Sigmoid colon (tissue), 7 donors: Measurements from ENCODE around the gene COA5. TPM values are rescaled to one million over a fixed set of nuclear protein-coding genes. Genes with fewer than 3 reads are reported as not detected.

Experiments
- DNase-seq: peaks from one replicate; pipeline ENCODE4 v3.0.0-alpha.2; 2019
- H3K27ac ChIP-seq, 4 donors: fragments of 200-600 bp; sonication (generic); one replicate each; pipeline ENCODE4 v1.5.1; 2016 to 2019; ENCODE audit warnings: mild to moderate bottlenecking in 1 of 4
- H3K27me3 ChIP-seq, 3 donors: fragments of 200-600 bp; sonication (generic); one replicate each; pipeline ENCODE4 v1.5.1; 2019; ENCODE audit warnings: mild to moderate bottlenecking in 1 of 3
- H3K36me3 ChIP-seq, 4 donors: fragments of 200-600 bp; sonication (generic); one replicate each; pipeline ENCODE4 v1.5.1; 2016 to 2019
- H3K4me1 ChIP-seq, 4 donors: fragments of 200-600 bp; sonication (generic); one replicate each; pipeline ENCODE4 v1.5.1; 2017 to 2019
- H3K4me3 ChIP-seq, 4 donors: fragments of 200-600 bp; sonication (generic); one replicate each; pipeline ENCODE4 v1.5.1; 2017 to 2019; ENCODE audit warnings: mild to moderate bottlenecking in 2 of 4, moderate library complexity in 1 of 4
- H3K9me3 ChIP-seq, 4 donors: fragments of 200-600 bp in 3 of 4; sonication (generic) in 3 of 4; one replicate each; pipeline versions ENCODE4 v1.5.1 to v1.6.1; 2013 to 2019
- CTCF ChIP-seq, 4 experiments: fragments of 450-650 bp in 3 of 4; fragments of 200-600 bp in 1 of 4; IDR thresholded peaks; one replicate each; pipeline ENCODE4 v1.5.1; 2016 to 2019; ENCODE audit warnings: antibody characterized with exemption in 4 of 4, mild to moderate bottlenecking in 3 of 4, moderate library complexity in 2 of 4
- EP300 ChIP-seq, 4 donors: sonication (generic); formaldehyde crosslinking; IDR thresholded peaks; one replicate each; pipeline ENCODE4 v1.6.1; 2017; ENCODE audit warnings: antibody characterized with exemption in 4 of 4
- POLR2A ChIP-seq, 2 donors: fragments of 450-650 bp; IDR thresholded peaks; one replicate each; pipeline ENCODE4 v1.6.1; 2016; ENCODE audit warnings: antibody characterized with exemption in 2 of 2, mild to moderate bottlenecking in 2 of 2, moderate library complexity in 2 of 2
- POLR2AphosphoS5 ChIP-seq, 4 donors: sonication (generic); formaldehyde crosslinking; IDR thresholded peaks; one replicate each; pipeline ENCODE4 v1.6.1; 2017; ENCODE audit warnings: antibody characterized with exemption in 4 of 4
- WGBS, 2 donors: extraction: QIAGEN DNeasy Blood & Tissue Kit; methylation state at CpG; one replicate each; pipeline ENCODE4 v1.1.7; 2013; 5-methylcytosine and 5-hydroxymethylcytosine counted together
- intact Hi-C: fragments of 100-400 bp; cut with DNase I; formaldehyde crosslinking; loops from one replicate; pipeline ENCODE4 v1.15.1; 2023
- polyA plus RNA-seq, 3 donors: library from polyadenylated mRNA; stranded (reverse); fragments of 200-250 nt; gene quantifications; one replicate each; pipeline ENCODE4 v1.2.3, GENCODE V29; 2013
- total RNA-seq, 4 donors: library from RNA; depleted of rRNA; stranded (reverse); fragments of >200 nt; gene quantifications; one replicate each; pipeline ENCODE4 v1.1.0, GENCODE V29; 2016
- donor health status: healthy with polysubstance abuse.
- donor health status: Bipolar disorder and iron deficiency.
- donor health status: healthy.

Gene COA5
- total and polyA plus RNA-seq, 7 donors: 28.3 to 53.8 (median 38.8) TPM

GRCh38 chr2:98572676-98573075 lies 35.6 kb downstream of the COA5 start:
- 92 to 94% methylated on average over 15 of the region's 15 CpGs for WGBS, 2 donors
- H3K4me1 ChIP-seq: no peaks in the 10 kb centered on the region
- peaks cover 26 to 97% (median 53%) of the 10 kb centered on the region in 4 donors for H3K36me3 ChIP-seq
- intact Hi-C loops: no loop called here
- no peaks in the 10 kb centered on the region for H3K27me3 ChIP-seq
- DNase-seq: no peak
- no peak for TF ChIP-seq CTCF (IDR thresholded peaks at IDR 0.05)
- TF ChIP-seq EP300 (IDR thresholded peaks at IDR 0.05): no peak
- no peak for TF ChIP-seq POLR2A (IDR thresholded peaks at IDR 0.05)
- no peak for TF ChIP-seq POLR2AphosphoS5 (IDR thresholded peaks at IDR 0.05)
- H3K27ac ChIP-seq: no peak overlapping the region
- H3K4me3 ChIP-seq: no peak overlapping the region
- no peaks in the 10 kb centered on the region for H3K9me3 ChIP-seq

- TF ChIP-seq EP300 (IDR thresholded peaks at IDR 0.05) (no peak), POLR2AphosphoS5 (IDR thresholded peaks at IDR 0.05) (no peak), POLR2A (IDR thresholded peaks at IDR 0.05) (no peak), CTCF (IDR thresholded peaks at IDR 0.05) (no peak)
- no peak for DNase-seq
- no peak overlapping the region for H3K27ac ChIP-seq
- WGBS, 2 donors: 87 to 88% methylated on average over 5 of the region's 5 CpGs
- no peaks in the 10 kb centered on the region for H3K9me3 ChIP-seq
- H3K27me3 ChIP-seq: no peaks in the 10 kb centered on the region
- intact Hi-C loops: no loop called here
- no peaks in the 10 kb centered on the region for H3K4me1 ChIP-seq
- peaks cover 26 to 97% (median 51%) of the 10 kb centered on the region in 4 donors for H3K36me3 ChIP-seq
- H3K4me3 ChIP-seq: no peak overlapping the region
Measured at GRCh38 chr2:98572211-98572610, 36.1 kb downstream of the COA5 start.

- Histone ChIP-seq H3K27ac (no peak overlapping the region), H3K4me3 (no peak overlapping the region), H3K9me3 (no peaks in the 10 kb centered on the region), H3K4me1 (no peaks in the 10 kb centered on the region), H3K27me3 (no peaks in the 10 kb centered on the region), H3K36me3 (peaks cover 26 to 97% (median 50%) of the 10 kb centered on the region in 4 donors)
- intact Hi-C loops: no loop called here
- no peak for TF ChIP-seq CTCF (IDR thresholded peaks at IDR 0.05)
- TF ChIP-seq POLR2AphosphoS5 (IDR thresholded peaks at IDR 0.05): no peak
- no peak for TF ChIP-seq POLR2A (IDR thresholded peaks at IDR 0.05)
- no peak for TF ChIP-seq EP300 (IDR thresholded peaks at IDR 0.05)
- WGBS, 2 donors: 88 to 94% methylated on average over 9 of the region's 9 CpGs
- no peak for DNase-seq
Measured at GRCh38 chr2:98571796-98572195, 36.5 kb downstream of the COA5 start.

GRCh38 chr2:98571121-98571701 lies 37.1 kb downstream of the COA5 start:
- TF ChIP-seq POLR2A (IDR thresholded peaks at IDR 0.05) (no peak), CTCF (IDR thresholded peaks at IDR 0.05) (no peak), POLR2AphosphoS5 (IDR thresholded peaks at IDR 0.05) (no peak), EP300 (IDR thresholded peaks at IDR 0.05) (no peak)
- intact Hi-C loops: no loop called here
- H3K9me3 ChIP-seq: no peaks in the 10 kb centered on the region
- H3K4me3 ChIP-seq: no peak overlapping the region
- no peak overlapping the region for H3K27ac ChIP-seq
- no peaks in the 10 kb centered on the region for H3K27me3 ChIP-seq
- DNase-seq: no peak
- 91 to 93% methylated on average over 13 of the region's 13 CpGs for WGBS, 2 donors
- H3K36me3 ChIP-seq: peaks cover 26 to 97% (median 55%) of the 10 kb centered on the region in 4 donors
- H3K4me1 ChIP-seq: no peaks in the 10 kb centered on the region

- 92 to 97% methylated on average over 5 of the region's 5 CpGs for WGBS, 2 donors
- H3K36me3 ChIP-seq: peaks cover 35 to 97% (median 60%) of the 10 kb centered on the region in 4 donors
Measured at GRCh38 chr2:98570356-98570755, 38.0 kb downstream of the COA5 start.

More at GRCh38 chr2:98570356-98570755, 38.0 kb downstream of the COA5 start:
- no peaks in the 10 kb centered on the region for H3K9me3 ChIP-seq
- DNase-seq: peak; percentile 32
- intact Hi-C loops: no loop called here
- no peaks in the 10 kb centered on the region for H3K4me1 ChIP-seq
- no peak for TF ChIP-seq POLR2AphosphoS5 (IDR thresholded peaks at IDR 0.05)
- no peak for TF ChIP-seq POLR2A (IDR thresholded peaks at IDR 0.05)
- TF ChIP-seq CTCF (IDR thresholded peaks at IDR 0.05): no peak
- no peak for TF ChIP-seq EP300 (IDR thresholded peaks at IDR 0.05)
- no peak overlapping the region for H3K4me3 ChIP-seq
- no peak overlapping the region for H3K27ac ChIP-seq
- H3K27me3 ChIP-seq: no peaks in the 10 kb centered on the region
